Measurements from ENCODE around the gene HS1BP3. TPM values are rescaled to one million over a fixed set of nuclear protein-coding genes. Genes with fewer than 3 reads are reported as not detected.

HS1BP3 gene
- total and polyA plus RNA-seq, 8 donors = 9.5 to 16.8 (median 10.8) TPM

- FAIRE-seq (no peak), ATAC-seq (no peak), DNase-seq (peak in 1 of 6 donors; percentile 6)
- Histone ChIP-seq H3K9me3 (no peaks in the 10 kb centered on the region), H3K4me1 (peaks cover 0 to 11% (median 9%) of the 10 kb centered on the region in 3 donors), H3K27ac (peak overlapping the region; percentile 51 to 87 (median 84)), H3K4me3 (peak overlapping the region; percentile 58 to 99 (median 98)), H3K36me3 (no peaks in the 10 kb centered on the region), H3K27me3 (no peaks in the 10 kb centered on the region)
- WGBS, 2 donors = 69 to 74% methylated on average over 7 of the region's 7 CpGs
- intact Hi-C loops (cut with DNase I) = no loop called here
- no peak for TF ChIP-seq CTCF (IDR thresholded peaks at IDR 0.05)
These were observed 817 bp upstream of the HS1BP3 start for GRCh38 chr2:20651731-20652099.

- H3K27me3 ChIP-seq = no peaks in the 10 kb centered on the region
- no peaks in the 10 kb centered on the region for H3K36me3 ChIP-seq
- DNase-seq (peak in 1 of 6 donors; percentile 46), FAIRE-seq (no peak), ATAC-seq (peak; percentile 12 to 36 (median 32))
- intact Hi-C loops (cut with DNase I) = no loop called here
- no peaks in the 10 kb centered on the region for H3K9me3 ChIP-seq
- TF ChIP-seq CTCF (IDR thresholded peaks at IDR 0.05) = no peak
- WGBS, 2 donors = 7 to 10% methylated on average over 19 of the region's 19 CpGs
- H3K27ac ChIP-seq = peak overlapping the region; percentile 82 to 87 (median 84)
- H3K4me1 ChIP-seq = peaks cover 0 to 11% (median 9%) of the 10 kb centered on the region in 3 donors
- peak overlapping the region; percentile 58 to 99 (median 98) for H3K4me3 ChIP-seq
These were observed 463 bp downstream of the HS1BP3 start for GRCh38 chr2:20650393-20650876.

- Histone ChIP-seq H3K27ac (peak overlapping the region in 1 of 4 donors; percentile 86), H3K4me1 (peaks cover 0 to 11% (median 9%) of the 10 kb centered on the region in 3 donors)
These were observed 922 bp downstream of the HS1BP3 start for GRCh38 chr2:20649976-20650375.

GRCh38 chr2:20649576-20649975 lies 1.3 kb downstream of the HS1BP3 start:
- H3K36me3 ChIP-seq = no peaks in the 10 kb centered on the region
- intact Hi-C loops (cut with DNase I) = no loop called here
- 81 to 86% methylated on average over 11 of the region's 11 CpGs for WGBS, 2 donors
- FAIRE-seq (no peak), DNase-seq (peak in 1 of 6 donors; percentile 27), ATAC-seq (no peak)
- H3K27me3 ChIP-seq = no peaks in the 10 kb centered on the region
- TF ChIP-seq CTCF (IDR thresholded peaks at IDR 0.05) = no peak
- no peak overlapping the region for H3K27ac ChIP-seq
- no peaks in the 10 kb centered on the region for H3K9me3 ChIP-seq
- H3K4me3 ChIP-seq = peak overlapping the region in 1 of 4 donors; percentile 99
- peaks cover 0 to 11% (median 9%) of the 10 kb centered on the region in 3 donors for H3K4me1 ChIP-seq

More at GRCh38 chr2:20649976-20650375, 922 bp downstream of the HS1BP3 start:
- DNase-seq (no peak), ATAC-seq (peak in 1 of 4 donors; percentile 1), FAIRE-seq (no peak)
- no peak for TF ChIP-seq CTCF (IDR thresholded peaks at IDR 0.05)
- peak overlapping the region; percentile 58 to 99 (median 98) for H3K4me3 ChIP-seq
- H3K27me3 ChIP-seq = no peaks in the 10 kb centered on the region
- intact Hi-C loops (cut with DNase I) = no loop called here
- 40 to 41% methylated on average over 7 of the region's 7 CpGs for WGBS, 2 donors
- H3K36me3 ChIP-seq = no peaks in the 10 kb centered on the region
- no peaks in the 10 kb centered on the region for H3K9me3 ChIP-seq

- TF ChIP-seq CTCF (IDR thresholded peaks at IDR 0.05) = no peak
- DNase-seq (peak in 1 of 6 donors; percentile 18), ATAC-seq (no peak), FAIRE-seq (no peak)
- no peak overlapping the region for H3K27ac ChIP-seq
- no peak overlapping the region for H3K4me3 ChIP-seq
- no peaks in the 10 kb centered on the region for H3K9me3 ChIP-seq
- WGBS, 2 donors = 94 to 95% methylated on average over 9 of the region's 9 CpGs
- intact Hi-C loops (cut with DNase I) = no loop called here
- H3K4me1 ChIP-seq = peaks cover 0 to 11% (median 9%) of the 10 kb centered on the region in 3 donors
- no peaks in the 10 kb centered on the region for H3K27me3 ChIP-seq
- H3K36me3 ChIP-seq = no peaks in the 10 kb centered on the region
These were observed 2.1 kb downstream of the HS1BP3 start for GRCh38 chr2:20648831-20649230.

All from pancreas (tissue), 10 donors.